ENCODE data around the gene VPS33A.

VPS33A gene

DNA sequence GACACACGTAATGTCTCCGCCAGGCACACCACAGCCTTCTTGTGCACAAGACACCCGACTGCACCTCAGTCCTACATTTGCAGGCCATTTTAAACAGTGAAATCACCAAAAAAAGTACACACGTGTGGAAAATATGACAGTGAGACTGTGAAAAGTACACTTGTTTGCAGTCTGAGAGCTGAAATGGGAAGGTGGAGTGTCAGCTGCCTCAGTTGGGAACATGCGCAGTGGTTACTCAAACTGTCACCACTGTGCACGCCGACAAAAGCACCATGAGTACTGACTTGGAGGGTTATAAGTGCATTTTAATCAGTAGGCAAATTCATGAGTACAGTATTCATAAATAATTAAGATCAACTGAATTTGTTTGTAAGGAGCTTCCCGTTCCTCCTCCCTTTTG, 15.8 kb downstream of the VPS33A start:
- no peak for DNase-seq (ENCODE audit: low read depth)

DNA sequence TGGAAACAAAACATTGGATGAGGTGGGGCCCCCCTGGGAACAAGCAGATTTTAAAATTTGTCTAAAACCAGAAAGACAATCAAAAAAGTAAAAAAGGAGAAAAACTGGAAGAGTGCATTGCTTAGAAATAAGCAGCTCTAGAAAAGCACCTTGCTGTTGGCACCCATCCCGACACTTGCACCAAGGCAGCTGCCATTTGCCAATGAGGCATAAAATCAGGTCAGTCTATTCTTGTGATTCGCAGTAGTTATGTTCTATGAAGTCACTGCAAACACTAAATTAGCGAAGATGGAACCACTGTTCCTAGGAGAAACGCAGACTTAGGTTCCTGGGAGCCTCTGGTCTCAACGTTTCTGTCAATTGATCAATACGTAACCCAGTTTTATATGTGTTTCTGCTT, 16.2 kb downstream of the VPS33A start:
- DNase-seq (ENCODE audit: low read depth), result no peak

DNA sequence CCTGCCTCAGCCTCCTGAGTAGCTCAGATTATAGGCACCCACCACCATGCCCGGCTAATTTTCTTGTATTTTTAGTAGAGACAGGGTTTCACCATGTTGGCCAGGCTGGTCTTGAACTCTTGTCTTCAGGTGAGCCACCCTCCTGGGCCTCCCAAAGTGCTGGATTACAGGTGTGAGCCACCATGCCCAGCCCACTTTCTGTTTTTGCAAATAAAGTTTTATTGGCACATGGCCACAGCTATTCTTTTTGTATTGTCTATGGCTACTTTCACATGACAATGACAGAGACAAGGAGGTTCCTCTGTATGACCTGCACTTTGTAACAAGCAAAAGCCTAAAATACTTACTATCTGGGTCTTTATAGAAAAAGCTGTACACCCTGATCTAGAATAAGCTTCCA, 20.7 kb downstream of the VPS33A start:
- DNase-seq (ENCODE audit: low read depth), result no peak

DNA sequence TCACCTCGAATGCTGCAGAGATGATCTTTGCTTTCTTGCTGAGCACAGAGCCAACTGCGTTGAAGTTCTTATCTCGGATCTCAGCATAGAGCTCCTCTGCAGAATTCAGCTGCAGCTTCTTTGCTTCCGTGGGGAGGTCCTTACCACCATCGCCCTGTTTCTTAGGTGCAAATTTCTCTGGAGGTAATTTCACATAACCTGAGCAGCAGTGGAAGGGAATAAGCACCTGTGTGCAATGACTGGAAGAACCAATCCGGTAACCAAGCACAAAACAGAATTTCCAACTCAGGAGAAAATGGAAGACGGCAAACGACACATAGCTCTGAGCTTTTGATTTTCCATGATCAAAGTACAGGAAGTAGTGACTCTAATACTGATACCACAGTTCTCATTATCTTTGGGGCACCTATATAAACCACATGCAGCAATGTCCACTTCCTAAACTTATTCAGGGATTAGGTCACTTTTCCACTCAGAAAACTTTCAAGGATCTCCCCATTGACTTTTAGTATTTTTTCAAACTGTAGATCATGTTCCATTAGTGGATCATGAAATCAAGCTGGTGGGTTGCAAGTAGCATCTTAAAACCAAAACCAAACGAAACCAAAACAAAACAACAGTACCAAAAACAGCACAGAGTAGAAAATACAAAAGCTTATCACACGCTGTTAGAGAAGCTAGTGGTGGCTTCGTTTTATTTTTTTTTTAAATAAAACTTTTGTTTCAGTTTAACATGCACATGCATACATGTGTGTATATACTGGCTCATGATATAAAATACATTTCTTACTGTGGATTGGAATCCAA, 21.5 kb downstream of the VPS33A start:
- DNase-seq (ENCODE audit: low read depth), result no peak

DNA sequence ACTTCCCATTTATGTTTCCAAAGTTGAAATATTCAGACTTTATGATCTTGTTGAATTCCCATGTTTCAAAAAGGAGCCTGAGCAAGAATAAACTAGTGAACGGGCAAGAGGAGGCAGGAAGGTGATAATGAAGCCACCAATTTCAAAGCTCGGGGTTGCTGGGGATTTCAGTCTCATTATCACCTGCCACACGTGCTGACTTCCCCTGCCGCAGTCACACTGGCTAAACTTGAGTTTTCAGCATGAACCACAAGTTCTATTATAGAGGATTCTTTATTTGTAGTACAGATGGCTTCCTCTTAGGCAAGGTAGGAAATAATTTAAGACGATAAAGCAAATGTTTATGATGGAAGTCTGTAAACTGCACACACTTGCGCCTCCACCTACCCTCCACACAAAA, 22.3 kb downstream of the VPS33A start:
- DNase-seq (ENCODE audit: low read depth), result no peak

DNA sequence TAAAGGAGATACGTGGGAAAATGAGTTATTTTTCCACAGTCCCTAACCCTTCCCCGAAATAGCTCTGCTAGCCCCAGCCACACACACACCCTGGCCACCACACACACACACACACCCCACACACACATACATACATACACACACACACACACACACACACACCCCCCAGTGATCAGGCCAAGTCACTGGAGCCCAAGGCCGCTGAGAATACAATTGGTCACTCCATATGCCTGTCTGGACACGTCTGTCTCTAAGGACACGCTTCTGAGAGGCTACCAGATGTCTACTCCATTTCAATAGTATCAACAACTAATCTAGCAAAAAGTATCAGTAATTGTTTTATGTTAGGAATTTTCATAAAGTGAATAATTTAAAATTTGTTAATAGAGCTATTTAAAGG, 27.4 kb downstream of the VPS33A start:
- DNase-seq (ENCODE audit: low read depth), result no peak

DNA sequence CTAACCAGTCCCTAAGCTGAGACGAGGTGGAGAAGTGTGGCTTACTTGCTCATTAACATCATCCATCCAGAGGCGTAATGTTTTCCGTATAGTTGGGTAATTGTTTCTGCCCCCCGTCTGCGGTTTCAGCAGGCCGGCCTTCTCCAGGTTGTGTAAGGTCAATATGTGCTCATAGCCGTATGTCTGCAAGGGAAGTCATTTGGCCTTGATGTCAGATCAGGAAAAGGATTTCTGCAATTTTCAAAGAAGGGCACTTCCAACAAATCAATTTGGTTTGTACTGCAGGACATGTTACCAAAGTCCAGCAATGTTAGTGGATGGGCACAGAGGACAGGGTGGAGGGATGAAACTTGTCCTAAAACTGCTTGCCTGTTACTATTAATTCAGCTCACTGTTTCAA, 30.6 kb downstream of the VPS33A start:
- no peak for DNase-seq (ENCODE audit: low read depth)

DNA sequence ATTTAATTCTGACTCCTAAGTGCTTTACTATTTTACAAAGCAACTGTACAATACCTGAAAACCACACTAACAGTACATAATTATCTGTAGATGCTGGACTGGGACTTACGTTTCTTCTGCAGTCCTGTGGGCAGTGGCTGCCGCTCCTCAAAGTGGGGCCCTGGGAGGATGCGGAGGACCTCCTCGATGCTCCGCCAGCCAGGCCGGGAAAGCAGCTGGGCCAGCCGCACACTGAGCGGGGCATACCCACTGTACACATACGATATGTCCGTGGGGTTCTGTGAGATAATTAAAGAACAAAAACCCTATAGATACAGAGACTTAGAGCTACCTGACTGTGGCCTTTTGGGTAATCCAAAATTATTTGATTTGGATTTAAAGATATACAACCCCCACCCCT, 33.6 kb downstream of the VPS33A start:
- no peak for DNase-seq (ENCODE audit: low read depth)

DNA sequence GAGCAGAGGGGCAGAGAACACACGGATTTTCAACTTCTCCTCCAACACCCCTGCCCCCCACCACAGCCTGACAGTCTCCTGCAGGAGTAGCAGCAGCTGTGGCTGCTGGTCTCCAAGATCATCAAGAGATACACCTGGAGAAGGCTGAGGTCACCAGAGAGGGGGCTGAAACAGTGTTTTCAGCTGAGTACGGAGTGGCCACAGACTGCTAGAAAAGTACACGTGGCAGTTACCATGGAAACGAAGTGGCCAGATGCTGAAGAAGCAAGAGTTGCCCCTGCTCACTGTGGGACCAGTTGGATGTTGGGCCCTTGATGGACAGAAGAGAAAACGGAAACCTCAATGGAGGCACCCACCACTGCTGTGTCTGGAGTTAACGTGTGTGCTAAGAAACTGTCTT, 35.5 kb downstream of the VPS33A start:
- no peak for DNase-seq (ENCODE audit: low read depth)

DNA sequence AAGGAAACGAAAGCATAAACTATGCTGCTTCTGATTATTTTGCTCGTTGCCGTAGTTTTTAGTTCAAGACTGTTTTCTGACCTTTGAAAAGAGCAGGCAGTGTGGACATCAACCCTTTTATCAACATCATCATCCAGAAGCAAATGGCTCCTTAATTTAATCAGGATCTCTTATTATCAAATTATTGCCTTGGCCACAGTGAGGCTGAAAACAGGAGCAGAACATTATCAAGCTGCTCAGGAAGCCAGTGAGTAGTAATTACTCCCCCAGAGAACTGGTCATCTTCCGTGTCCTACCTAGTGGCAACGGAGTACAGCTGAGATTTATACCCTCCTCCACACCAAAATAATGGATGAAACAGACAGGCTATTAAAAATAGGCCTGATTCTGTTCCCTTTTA, 38.2 kb downstream of the VPS33A start:
- no peak for DNase-seq (ENCODE audit: low read depth)

DNA sequence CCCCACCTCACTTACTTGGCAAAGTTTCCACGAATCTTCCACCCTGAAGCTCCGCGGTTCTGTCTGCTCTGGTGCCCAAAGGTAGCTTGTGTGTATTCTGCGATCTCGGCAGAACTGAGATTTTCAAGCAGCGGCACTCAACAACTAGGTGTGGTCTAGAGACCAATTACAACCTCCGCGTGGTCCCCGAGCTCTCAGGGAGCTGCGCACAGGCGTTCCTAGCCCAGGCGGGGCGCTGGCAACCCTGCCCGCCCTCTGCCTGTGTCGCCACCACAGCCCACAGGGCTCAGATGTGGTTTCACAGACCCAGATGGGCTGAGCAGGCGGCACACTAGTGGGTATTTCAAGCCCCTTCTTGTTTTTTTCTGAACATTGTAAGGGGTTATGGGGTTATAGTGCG, 39.0 kb downstream of the VPS33A start:
- DNase-seq (ENCODE audit: low read depth), result no peak

DNA sequence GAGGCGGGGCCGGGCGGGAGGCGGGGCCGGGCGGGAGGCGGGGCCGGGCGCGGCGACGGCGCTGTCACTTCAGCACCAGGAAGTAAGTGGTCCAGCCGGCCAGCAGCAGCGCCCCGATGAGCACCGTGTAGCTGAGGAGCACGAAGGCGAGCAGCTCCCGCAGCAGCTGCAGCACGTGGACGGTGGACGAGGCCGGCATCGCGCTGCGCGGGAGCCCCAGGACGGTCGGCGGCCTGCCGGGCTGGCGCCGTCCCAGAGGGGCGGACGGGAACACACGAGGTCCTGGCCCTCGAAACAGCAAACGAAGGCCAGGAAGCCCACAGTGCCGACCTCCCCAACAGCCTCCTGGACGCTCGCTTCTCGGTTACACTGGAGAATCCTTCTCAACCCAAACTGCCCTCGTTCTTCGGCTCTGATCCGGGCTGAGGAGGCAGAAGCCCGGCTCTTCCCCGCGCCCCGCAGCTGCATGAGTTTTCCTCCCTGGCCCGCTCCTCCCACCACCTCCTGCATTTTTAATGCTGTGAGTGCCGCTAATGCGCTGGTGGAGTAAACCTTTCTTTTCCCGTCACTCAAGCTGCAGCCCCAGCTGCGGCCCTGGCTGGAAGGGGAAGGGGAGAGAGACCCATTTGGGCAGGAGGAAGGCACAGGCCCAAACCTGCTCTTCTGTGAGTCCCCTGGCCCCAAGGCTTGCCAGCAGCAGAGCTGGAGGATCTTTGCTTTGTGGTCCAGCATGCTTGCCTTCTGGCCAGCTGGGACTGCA, 39.7 kb downstream of the VPS33A start:
- DNase-seq (ENCODE audit: low read depth), result no peak

DNA sequence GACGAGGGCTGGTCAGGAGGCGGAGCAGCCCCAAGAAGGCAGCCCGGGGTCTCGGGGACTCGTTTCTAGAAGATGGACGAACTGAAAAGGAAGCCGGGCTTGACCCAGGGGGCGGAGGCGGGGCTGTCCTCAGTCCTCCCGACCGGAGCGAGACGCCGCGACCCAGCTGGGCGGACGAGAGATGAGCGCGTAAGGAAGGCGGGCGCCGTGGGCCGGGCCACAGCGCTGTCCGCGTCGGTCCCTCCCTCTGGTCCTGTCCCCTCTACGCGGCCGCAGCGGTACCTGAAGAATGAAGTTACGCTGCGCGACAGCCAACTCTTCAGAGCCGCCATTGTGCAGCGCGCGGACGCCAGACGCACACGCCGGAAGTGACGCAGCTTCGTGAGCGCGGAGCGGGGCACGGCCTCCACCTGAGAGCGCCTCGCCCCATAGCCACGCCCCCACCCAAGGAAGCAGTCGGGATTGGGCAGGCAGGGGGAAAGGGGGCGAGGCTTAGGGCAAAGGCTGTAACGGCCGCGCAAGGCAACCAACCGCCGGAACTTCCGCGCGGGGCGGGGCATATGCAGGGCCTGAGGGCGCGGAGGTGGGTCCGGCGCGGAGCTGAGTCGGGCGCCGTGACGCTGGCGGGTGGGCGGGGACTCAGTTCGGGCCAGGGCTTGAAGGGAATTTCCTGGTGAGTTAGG, 40.5 kb downstream of the VPS33A start, which contains the start of gene DIABLO:
TSS of gene DIABLO (minus strand) at position 370 of the 683 bp plus-strand sequence. CDS start at position 332, 38 bp downstream.
- peak; percentile 91 for DNase-seq (ENCODE audit: low read depth)

DNA sequence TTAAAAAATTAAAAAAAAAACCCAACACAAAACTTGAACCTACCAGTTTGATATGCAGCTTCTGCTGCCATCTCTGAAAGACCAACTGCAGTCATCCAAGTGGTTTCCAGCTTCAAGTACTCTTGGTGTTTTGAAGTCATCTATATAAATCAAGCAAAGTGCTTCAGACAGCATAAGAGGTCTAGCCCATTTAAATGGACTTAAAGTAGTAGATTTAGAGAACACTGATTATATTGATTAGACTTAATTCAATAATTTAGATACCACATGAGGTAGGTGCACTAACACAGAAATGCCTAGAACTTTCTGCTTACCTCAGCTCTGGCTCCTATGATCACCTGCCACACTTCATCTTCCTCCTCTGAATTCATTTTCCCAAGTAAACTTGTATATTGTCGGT, 49.8 kb downstream of the VPS33A start:
- DNase-seq (ENCODE audit: low read depth), result no peak

DNA sequence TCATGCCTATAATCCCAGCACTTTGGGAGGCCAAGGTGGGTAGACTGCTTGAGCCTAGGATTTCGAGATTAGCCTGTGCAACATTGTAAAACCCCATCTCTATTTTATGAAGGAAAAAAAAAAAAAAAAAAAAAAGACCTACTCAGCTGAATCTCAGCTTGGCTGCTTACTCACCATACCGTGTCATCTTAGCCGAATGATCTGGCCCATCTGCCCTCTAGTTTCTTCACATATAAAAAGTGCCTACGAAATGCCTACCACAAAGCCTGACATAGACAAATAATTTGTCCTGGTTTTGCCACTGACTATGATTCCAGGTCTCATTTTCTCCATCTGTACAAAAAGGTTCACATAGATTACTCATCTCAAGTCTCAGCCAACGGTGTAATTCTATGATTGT, 50.5 kb downstream of the VPS33A start:
- no peak for DNase-seq (ENCODE audit: low read depth)

DNA sequence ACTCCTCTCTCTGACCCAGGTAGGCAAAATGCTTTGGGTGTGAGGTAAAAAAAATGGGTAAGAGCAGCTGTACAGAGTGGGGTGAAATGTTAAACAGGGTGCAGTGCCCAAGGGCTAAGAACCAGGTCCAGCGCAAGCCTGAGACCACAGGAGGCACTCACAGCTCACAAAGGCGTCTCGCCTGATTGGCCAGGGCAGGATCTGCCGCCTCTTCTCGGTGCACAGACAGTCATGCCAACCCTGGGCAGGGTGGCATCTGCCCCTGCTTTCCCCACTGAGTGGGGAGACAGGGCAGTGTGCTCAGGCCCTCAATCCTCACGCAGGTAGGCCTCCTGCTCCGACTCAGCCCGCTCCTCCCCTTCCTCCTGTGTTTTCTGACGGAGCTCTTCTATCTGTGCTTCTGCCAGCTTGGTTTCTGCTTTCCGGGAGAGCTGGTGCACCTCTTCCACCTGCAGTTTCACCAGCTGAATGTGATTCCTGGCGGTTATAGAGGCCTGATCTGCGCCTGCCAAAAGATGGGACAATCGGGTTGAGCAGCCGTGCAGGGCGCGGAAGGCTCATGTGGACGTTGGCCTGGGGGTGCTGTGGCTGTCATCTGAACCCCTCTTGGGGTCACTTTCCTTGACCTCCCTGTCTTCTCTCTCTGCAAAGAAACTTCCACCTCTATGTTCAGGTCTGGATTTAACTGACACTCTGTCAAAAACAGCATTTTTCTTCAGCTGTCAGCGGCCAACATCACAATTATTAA, 58.0 kb downstream of the VPS33A start:
- no peak for DNase-seq (ENCODE audit: low read depth)

DNA sequence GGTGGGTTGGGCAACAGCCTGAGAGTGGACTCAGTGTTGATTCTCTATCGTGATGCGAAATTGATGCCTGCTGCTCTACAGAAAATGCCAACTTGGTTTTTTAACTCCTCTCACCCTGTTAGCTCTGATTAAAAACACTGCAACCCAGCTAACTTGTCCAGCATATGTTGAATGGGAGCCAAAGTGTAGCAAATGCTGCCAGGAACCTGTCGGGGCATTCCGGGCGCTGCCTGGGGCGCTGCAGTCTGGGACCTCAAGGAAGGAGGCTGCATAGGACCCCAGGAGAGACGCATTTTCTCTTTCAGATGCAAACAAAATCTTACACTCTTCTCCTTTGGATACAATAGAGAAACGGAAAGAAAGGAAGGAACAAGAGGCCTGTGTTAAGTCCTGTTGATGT, 58.9 kb downstream of the VPS33A start:
- DNase-seq (ENCODE audit: low read depth), result no peak

DNA sequence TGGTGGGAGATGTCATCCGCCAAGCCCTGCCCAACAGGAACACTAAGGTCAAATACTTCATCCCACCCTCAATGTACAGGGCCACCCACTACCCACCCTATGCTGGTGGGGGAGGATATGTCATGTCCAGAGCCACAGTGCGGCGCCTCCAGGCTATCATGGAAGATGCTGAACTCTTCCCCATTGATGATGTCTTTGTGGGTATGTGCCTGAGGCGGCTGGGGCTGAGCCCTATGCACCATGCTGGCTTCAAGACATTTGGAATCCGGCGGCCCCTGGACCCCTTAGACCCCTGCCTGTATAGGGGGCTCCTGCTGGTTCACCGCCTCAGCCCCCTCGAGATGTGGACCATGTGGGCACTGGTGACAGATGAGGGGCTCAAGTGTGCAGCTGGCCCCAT, 59.3 kb downstream of the VPS33A start:
- no peak for DNase-seq (ENCODE audit: low read depth)

DNA sequence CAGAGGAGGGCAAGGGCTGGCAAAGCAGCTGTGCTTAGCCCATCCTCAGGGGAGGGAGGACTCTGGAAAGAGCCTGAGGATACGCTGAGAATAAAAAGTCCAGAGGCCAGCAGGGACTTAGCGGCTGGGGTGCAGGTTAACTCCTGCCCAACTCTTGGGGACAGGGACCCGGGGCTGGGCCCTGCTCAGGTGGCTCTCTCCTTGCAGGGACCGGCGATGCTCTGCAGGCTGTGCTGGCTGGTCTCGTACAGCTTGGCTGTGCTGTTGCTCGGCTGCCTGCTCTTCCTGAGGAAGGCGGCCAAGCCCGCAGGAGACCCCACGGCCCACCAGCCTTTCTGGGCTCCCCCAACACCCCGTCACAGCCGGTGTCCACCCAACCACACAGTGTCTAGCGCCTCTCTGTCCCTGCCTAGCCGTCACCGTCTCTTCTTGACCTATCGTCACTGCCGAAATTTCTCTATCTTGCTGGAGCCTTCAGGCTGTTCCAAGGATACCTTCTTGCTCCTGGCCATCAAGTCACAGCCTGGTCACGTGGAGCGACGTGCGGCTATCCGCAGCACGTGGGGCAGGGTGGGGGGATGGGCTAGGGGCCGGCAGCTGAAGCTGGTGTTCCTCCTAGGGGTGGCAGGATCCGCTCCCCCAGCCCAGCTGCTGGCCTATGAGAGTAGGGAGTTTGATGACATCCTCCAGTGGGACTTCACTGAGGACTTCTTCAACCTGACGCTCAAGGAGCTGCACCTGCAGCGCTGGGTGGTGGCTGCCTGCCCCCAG, 60.0 kb downstream of the VPS33A start:
- DNase-seq (ENCODE audit: low read depth), result no peak

DNA sequence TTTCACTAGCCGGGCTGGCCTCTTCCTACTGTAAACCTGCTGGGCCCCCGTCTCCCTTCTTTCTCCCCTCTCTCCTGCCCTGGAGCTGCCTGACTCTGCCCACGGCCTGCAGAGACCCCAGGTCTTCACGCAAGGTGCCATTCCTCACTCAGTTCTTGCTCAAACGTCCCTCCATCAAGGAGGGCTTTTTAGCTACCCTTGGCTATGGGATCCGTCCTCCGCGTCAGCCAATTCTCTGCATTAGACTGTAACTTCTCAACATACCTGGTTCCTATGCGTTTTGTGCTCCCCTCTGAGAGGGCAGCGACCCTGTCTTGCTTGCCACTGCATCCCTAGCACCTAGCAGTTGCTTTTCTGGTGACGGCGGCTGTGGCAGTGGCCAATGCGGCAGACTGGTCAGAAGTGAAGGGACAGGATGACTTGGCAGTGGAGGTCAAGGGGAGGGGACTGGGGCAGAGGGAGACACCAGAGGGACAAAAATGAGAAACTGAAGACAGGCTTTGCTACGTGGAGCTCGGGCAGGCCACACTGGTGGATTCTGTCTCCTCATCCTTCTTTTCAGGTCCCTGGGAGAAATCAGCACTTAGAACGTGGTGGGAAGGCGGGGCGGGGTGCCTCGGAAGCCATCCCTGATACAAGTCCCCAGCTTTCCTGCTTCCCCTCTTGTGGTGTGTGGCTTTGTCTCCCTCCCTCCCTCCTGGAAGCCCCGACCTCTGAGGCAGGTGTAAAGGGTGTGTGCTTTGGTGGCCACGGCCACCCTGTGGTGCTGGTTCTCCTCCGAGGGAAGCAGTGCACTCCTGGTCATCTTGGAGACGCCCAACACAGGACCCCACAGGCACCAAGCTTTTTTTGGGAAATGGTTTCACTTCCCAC, 61.0 kb downstream of the VPS33A start:
- no peak for DNase-seq (ENCODE audit: low read depth)

Data from HS-5 (cell line).